ENCODE results near the gene ZSCAN21.

Gene ZSCAN21

DNA sequence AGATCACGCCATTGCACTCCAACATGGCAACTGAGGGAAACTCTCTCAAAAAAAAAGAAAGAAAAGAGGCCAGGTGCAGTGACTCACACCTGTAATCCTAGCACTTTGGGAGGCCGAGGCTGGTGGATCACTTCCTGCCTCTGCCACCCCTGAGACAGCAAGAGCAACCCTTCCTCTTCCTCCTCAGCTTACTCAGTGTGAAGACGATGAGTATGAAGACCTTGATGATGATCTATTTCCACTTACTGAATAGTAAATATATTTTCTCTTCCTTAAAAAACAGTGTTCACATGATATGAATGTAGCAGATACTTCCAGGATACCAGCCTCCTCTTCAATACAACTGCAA is 36.3 kb upstream of the ZSCAN21 start:
- Histone ChIP-seq H3K4me3 (ENCODE audit: low read depth, low read length) (no peak overlapping the region), H3K4me1 (peaks cover 19% of the 10 kb centered on the region), H3K27me3 (ENCODE audit: control insufficient read depth, insufficient read depth, low read length) (no peaks in the 10 kb centered on the region), H3K4me2 (ENCODE audit: low read length) (no peak overlapping the region), H3K79me2 (peaks cover 26% of the 10 kb centered on the region), H2AFZ (no peak overlapping the region), H3K36me3 (ENCODE audit: control insufficient read depth, insufficient read depth, low read length) (no peaks in the 10 kb centered on the region), H3K9me3 (ENCODE audit: control insufficient read depth, low read length) (no peaks in the 10 kb centered on the region), H3K27ac (no peak overlapping the region), H3K9ac (no peak overlapping the region)
- TF ChIP-seq, protein P1, sequence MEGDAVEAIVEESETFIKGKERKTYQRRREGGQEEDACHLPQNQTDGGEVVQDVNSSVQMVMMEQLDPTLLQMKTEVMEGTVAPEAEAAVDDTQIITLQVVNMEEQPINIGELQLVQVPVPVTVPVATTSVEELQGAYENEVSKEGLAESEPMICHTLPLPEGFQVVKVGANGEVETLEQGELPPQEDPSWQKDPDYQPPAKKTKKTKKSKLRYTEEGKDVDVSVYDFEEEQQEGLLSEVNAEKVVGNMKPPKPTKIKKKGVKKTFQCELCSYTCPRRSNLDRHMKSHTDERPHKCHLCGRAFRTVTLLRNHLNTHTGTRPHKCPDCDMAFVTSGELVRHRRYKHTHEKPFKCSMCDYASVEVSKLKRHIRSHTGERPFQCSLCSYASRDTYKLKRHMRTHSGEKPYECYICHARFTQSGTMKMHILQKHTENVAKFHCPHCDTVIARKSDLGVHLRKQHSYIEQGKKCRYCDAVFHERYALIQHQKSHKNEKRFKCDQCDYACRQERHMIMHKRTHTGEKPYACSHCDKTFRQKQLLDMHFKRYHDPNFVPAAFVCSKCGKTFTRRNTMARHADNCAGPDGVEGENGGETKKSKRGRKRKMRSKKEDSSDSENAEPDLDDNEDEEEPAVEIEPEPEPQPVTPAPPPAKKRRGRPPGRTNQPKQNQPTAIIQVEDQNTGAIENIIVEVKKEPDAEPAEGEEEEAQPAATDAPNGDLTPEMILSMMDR (IDR thresholded peaks at IDR 0.05): no peak

- TF ChIP-seq, protein P1 (IDR thresholded peaks at IDR 0.05): no peak
- H3K4me1 ChIP-seq: peaks cover 19% of the 10 kb centered on the region
- H2AFZ ChIP-seq: peak within 1 kb of the TSS; percentile 98
- H3K4me3 ChIP-seq (ENCODE audit: low read depth, low read length): peak within 1 kb of the TSS; percentile 74
- no peaks in the 10 kb centered on the region for H3K9me3 ChIP-seq (ENCODE audit: control insufficient read depth, low read length)
- H3K36me3 ChIP-seq (ENCODE audit: control insufficient read depth, insufficient read depth, low read length): no peaks in the 10 kb centered on the region
- peaks cover 42% of the 10 kb centered on the region for H3K79me2 ChIP-seq
- H3K27me3 ChIP-seq (ENCODE audit: control insufficient read depth, insufficient read depth, low read length): no peaks in the 10 kb centered on the region
- peak within 1 kb of the TSS; percentile 89 for H3K4me2 ChIP-seq (ENCODE audit: low read length)
- peak within 1 kb of the TSS; percentile 73 for H3K27ac ChIP-seq
- peak within 1 kb of the TSS; percentile 95 for H3K9ac ChIP-seq
Observed at GRCh38 chr7:100015232-100016214, 34.1 kb upstream of the ZSCAN21 start, which contains the start of gene ZKSCAN1. ZKSCAN1 (plus strand) TSS chr7:100015596; CDS start chr7:100023507, 7,911 bp downstream.

DNA sequence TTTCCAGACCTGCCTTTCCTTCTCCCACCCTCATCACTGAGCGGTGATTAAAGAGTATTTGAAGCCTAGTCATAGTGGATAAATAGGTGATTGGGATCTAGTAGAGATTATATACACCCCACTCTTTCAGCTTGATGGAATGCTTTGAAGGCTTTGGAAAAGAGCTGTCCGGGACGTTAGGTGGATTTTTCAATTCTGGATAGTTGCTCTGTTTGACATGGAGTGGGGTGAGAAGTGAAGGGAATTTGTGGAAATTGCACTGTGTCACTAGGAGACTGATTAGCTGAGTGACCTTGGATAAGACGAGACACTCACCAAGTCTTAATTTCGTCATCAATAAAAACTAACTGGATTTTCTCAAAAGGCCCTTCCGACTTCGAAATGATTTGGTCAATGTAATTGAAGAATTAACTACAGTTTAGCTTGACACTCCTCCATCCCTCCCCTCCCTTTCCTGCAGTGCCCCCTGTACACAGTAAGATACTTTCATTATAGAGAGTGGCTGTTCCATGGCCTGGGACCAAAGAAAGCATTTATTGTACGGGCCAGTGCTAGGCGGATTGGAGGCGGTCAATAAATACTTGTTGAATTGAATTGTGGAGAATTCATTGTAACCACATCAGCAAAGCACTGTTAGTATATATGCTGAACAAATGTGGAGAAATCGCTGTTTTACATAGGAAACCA is 33.2 kb upstream of the ZSCAN21 start:
- peaks cover 42% of the 10 kb centered on the region for H3K79me2 ChIP-seq
- H3K36me3 ChIP-seq (ENCODE audit: control insufficient read depth, insufficient read depth, low read length): no peaks in the 10 kb centered on the region
- H3K4me1 ChIP-seq: peaks cover 19% of the 10 kb centered on the region
- peak overlapping the region; percentile 73 for H3K27ac ChIP-seq
- peak overlapping the region; percentile 98 for H2AFZ ChIP-seq
- H3K4me2 ChIP-seq (ENCODE audit: low read length): peak overlapping the region; percentile 89
- H3K9me3 ChIP-seq (ENCODE audit: control insufficient read depth, low read length): no peaks in the 10 kb centered on the region
- H3K9ac ChIP-seq: peak overlapping the region; percentile 95
- TF ChIP-seq, protein P1 (IDR thresholded peaks at IDR 0.05): no peak
- no peaks in the 10 kb centered on the region for H3K27me3 ChIP-seq (ENCODE audit: control insufficient read depth, insufficient read depth, low read length)
- peak overlapping the region; percentile 74 for H3K4me3 ChIP-seq (ENCODE audit: low read depth, low read length)

DNA sequence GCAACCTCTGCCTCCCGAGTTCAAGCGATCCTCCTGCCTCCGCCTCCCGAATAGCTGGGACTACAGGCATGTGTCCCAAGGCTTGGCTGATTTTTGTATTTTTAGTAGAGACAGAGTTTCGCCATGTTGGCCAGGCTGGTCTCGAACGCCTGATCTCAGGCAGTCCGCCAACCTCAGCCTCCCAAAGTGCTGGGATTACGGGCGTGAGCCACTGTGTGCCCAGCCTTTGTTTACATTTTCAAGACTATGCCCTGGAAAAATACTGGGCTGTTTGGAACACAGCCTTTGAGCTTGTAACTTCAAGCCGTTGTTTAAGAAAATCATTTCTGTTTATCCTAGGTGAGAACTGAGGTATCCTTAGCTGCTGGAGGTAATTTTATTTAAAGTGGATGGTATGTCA is 32.3 kb upstream of the ZSCAN21 start:
- TF ChIP-seq, protein P1 (IDR thresholded peaks at IDR 0.05): no peak
- no peak overlapping the region for H3K27ac ChIP-seq
- H3K4me1 ChIP-seq: peaks cover 19% of the 10 kb centered on the region
- H3K9me3 ChIP-seq (ENCODE audit: control insufficient read depth, low read length): no peaks in the 10 kb centered on the region
- no peak overlapping the region for H2AFZ ChIP-seq
- no peaks in the 10 kb centered on the region for H3K27me3 ChIP-seq (ENCODE audit: control insufficient read depth, insufficient read depth, low read length)
- no peak overlapping the region for H3K9ac ChIP-seq
- peaks cover 50% of the 10 kb centered on the region for H3K79me2 ChIP-seq
- H3K36me3 ChIP-seq (ENCODE audit: control insufficient read depth, insufficient read depth, low read length): no peaks in the 10 kb centered on the region
- no peak overlapping the region for H3K4me3 ChIP-seq (ENCODE audit: low read depth, low read length)
- H3K4me2 ChIP-seq (ENCODE audit: low read length): no peak overlapping the region

All from parathyroid adenoma (tissue), 2 donors.